ENCODE measurements around the gene PRR20D.
"Not testable (repeated sequence)": the region's sequence is repeated elsewhere in the genome, so short reads cannot be mapped to it uniquely, and the experiment has no call there.

The PRR20D gene

GRCh38 chr13:57160332-57160731 is at the start of gene PRR20D:
Gene PRR20D (plus strand): TSS chr13:57160632. CDS start chr13:57161019, 387 bp downstream.
- DNase-seq, result not testable (repeated sequence)

GRCh38 chr13:57114945-57115344 is 45.5 kb upstream of the PRR20D start:
- DNase-seq, result no peak

GRCh38 chr13:57123681-57124080 is 36.8 kb upstream of the PRR20D start:
- no peak for DNase-seq

- DNase-seq, result no peak
Measured at GRCh38 chr13:57128909-57129308, 31.5 kb upstream of the PRR20D start.

GRCh38 chr13:57136093-57136492 is 24.3 kb upstream of the PRR20D start:
- no peak for DNase-seq

DNA sequence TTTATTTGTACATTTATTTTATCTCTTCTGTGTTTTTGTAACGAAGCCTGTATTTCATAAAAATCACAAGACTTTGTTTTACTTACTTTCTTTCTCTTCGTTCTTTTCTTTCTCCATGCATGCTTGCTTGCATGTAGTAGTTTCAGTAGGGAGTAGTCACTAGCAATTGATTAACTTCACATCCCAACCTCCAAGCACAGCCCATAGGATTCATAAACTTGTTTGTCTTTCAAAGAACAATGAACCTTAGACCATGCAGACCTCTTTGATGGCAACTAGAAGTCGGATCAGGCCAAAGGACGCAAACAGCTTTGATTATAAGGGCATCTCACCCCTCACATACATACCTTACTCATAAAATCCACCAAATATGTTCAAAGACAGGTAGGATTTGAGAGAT is 22.8 kb upstream of the PRR20D start:
- no peak for DNase-seq

- DNase-seq, result no peak
Measured at GRCh38 chr13:57138988-57139387, 21.4 kb upstream of the PRR20D start.

GRCh38 chr13:57139781-57140180 is 20.7 kb upstream of the PRR20D start:
- not testable (repeated sequence) for DNase-seq

- DNase-seq, result not testable (repeated sequence)
Measured at GRCh38 chr13:57140235-57140968, 20.0 kb upstream of the PRR20D start, which contains the start of gene PRR20A. Gene PRR20A (plus strand): TSS chr13:57140918. CDS start chr13:57141305, 387 bp downstream.

DNA sequence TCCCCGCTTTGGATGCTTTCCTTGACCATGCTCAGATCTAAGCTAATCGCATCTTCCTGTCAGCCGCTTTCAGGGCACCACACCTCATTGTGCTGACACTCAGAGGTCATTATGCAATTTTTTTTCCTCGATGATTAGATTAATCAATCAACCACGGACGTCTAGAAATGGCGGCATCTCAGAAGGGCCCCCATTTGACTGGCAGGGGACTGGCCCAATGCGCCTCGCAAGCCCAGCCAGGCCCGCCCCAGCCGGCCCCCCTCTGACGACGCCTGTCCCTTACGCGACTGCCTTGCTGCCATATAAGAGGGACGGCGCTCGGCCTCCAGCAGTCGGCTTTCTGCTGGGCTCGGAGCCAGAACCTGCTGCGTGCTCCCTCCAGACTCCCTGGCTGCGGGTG is 13.2 kb upstream of the PRR20D start, which contains the start of gene PRR20B:
TSS of gene PRR20B (plus strand) at position 301 of the 400 bp plus-strand sequence. CDS start 387 bp downstream, outside the sequence.
- DNase-seq, result not testable (repeated sequence)

DNA sequence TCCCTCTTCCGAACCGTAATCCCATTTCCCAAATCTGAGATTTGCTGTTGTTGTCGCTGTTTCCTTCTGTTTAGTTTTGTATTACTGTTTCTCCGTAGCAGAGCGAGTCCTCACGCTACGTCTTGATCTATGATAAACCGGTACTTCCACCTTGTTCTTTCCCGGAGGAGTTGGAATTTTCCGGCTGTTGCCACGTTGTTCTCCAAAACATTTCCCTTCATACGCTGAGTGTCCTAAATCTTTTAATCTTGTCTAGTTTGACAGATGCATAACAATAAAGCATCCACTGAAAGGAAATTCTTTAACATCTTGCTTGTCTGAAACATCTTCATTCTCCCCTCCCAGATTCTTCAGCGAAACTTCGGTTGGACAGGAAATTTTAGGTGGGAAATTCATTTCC is 12.3 kb upstream of the PRR20D start:
- DNase-seq, result not testable (repeated sequence)

- not testable (repeated sequence) for DNase-seq
Measured at GRCh38 chr13:57153761-57154160, 6.7 kb upstream of the PRR20D start, which contains the start of gene PRR20C. Gene PRR20C (plus strand): TSS chr13:57154061. CDS start chr13:57154448, 387 bp downstream.

DNA sequence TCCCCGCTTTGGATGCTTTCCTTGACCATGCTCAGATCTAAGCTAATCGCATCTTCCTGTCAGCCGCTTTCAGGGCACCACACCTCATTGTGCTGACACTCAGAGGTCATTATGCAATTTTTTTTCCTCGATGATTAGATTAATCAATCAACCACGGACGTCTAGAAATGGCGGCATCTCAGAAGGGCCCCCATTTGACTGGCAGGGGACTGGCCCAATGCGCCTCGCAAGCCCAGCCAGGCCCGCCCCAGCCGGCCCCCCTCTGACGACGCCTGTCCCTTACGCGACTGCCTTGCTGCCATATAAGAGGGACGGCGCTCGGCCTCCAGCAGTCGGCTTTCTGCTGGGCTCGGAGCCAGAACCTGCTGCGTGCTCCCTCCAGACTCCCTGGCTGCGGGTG is 6.5 kb downstream of the PRR20D start, which contains the start of gene PRR20E:
TSS of gene PRR20E (plus strand) at position 301 of the 400 bp plus-strand sequence. CDS start 387 bp downstream, outside the sequence.
- DNase-seq, result not testable (repeated sequence)

GRCh38 chr13:57191667-57192066 is 31.2 kb downstream of the PRR20D start:
- DNase-seq, result no peak

DNA sequence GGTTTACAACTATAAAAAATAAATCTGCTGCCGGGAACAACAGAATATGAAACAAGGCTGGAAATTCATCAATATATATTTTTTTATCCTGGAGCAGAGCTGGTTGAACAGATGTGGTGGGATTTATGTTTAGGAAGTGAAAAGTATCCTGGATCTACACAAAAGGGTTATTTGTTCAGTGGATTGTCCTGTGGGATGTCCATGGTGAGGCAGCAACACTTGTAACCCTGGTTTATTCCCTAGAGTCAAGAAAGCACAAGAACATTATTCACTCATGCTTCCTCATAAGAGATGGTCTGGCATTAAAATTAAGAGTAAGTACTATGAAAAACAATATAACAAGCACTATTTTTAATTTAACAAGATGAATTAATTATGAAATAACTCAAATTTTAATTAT is 52.6 kb downstream of the PRR20D start:
- DNase-seq, result no peak
